Immature natural killer cell (primary cell): Measurements from ENCODE around the gene RCCD1. TPM values are rescaled to one million over a fixed set of nuclear protein-coding genes. Genes with fewer than 3 reads are reported as not detected.

Source experiments
- DNase-seq, 3 donors: peaks; one replicate each; pipeline ENCODE4 v3.0.0; 2022; ENCODE audit warnings: mixed read lengths in 1 of 3
- H3K27ac Mint-ChIP-seq, 6 donors: one replicate each; pipeline ENCODE4 v1.8.0; 2020; ENCODE audit warnings: mixed read lengths in 6 of 6, mild to moderate bottlenecking in 5 of 6, inconsistent platforms in 4 of 6, moderate library complexity in 3 of 6
- H3K27me3 Mint-ChIP-seq, 3 donors: one replicate each; pipeline ENCODE4 v1.8.0; 2020 to 2021; ENCODE audit warnings: low read depth in 3 of 3, mild to moderate bottlenecking in 3 of 3, mixed read lengths in 3 of 3, moderate library complexity in 3 of 3, inconsistent platforms in 1 of 3
- H3K36me3 Mint-ChIP-seq, 3 donors: one replicate each; pipeline ENCODE4 v1.8.0; 2020; ENCODE audit warnings: mixed read lengths in 3 of 3, inconsistent platforms in 2 of 3, mild to moderate bottlenecking in 2 of 3
- H3K4me1 Mint-ChIP-seq, 2 donors: one replicate each; pipeline ENCODE4 v1.8.0; 2020; ENCODE audit warnings: inconsistent platforms in 2 of 2, mild to moderate bottlenecking in 2 of 2, mixed read lengths in 2 of 2, moderate library complexity in 1 of 2
- H3K4me3 Mint-ChIP-seq, 5 donors: one replicate each; pipeline ENCODE4 v1.8.0; 2020; ENCODE audit warnings: mild to moderate bottlenecking in 5 of 5, mixed read lengths in 5 of 5, inconsistent platforms in 3 of 5, moderate library complexity in 3 of 5
- H3K9me3 Mint-ChIP-seq, 6 donors: one replicate each; pipeline ENCODE4 v1.8.0; 2020; ENCODE audit warnings: mild to moderate bottlenecking in 6 of 6, mixed read lengths in 6 of 6, inconsistent platforms in 4 of 6, moderate library complexity in 3 of 6
- polyA plus RNA-seq, 3 donors: library from polyadenylated mRNA; unstranded; fragments of 300-500 nt; fragmentation: Illumina TruSeq; gene quantifications; one replicate each; pipeline ENCODE4 v1.2.3, GENCODE V29; 2021

The RCCD1 gene
- polyA plus RNA-seq, 3 donors from 2014 or later, result 1.6 to 3.0 TPM; not detected in 1

DNA sequence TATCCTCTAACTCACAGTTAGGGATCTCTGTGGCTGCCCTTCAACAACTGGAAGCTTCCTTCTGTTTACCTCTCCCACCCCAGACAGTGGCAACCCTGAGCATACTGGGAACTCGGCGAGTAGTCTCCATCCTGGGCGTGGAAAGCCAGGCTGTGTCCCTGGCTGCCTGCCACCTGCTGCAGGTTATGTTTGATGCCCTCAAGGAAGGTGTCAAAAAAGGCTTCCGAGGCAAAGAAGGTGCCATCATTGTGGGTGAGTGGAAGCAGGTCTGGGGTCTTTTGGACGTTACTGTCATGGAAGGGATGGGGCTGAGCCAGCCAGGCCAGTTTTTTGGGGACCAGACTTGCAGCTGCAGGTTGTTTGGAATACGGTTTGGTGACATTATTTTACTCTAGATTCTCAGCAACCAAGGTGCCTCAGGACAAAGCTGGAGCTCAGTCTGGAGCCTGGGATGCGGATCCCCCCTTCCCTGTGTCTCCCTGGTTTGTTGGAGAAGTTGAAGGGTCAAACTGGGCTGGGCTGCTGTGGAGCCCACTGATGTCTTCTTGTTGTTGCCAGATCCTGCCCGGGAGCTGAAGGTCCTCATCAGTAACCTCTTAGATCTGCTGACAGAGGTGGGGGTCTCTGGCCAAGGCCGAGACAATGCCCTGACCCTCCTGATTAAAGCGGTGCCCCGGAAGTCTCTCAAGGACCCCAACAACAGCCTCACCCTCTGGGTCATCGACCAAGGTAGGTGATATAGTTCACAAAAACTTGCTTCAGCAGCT is 12.1 kb upstream of the RCCD1 start:
- Mint-ChIP-seq H3K27ac (no peak overlapping the region), H3K4me3 (no peak overlapping the region), H3K9me3 (no peaks in the 10 kb centered on the region), H3K4me1 (no peaks in the 10 kb centered on the region), H3K27me3 (no peaks in the 10 kb centered on the region), H3K36me3 (peaks cover 10 to 43% (median 12%) of the 10 kb centered on the region in 3 donors)
- no peak for DNase-seq

DNA sequence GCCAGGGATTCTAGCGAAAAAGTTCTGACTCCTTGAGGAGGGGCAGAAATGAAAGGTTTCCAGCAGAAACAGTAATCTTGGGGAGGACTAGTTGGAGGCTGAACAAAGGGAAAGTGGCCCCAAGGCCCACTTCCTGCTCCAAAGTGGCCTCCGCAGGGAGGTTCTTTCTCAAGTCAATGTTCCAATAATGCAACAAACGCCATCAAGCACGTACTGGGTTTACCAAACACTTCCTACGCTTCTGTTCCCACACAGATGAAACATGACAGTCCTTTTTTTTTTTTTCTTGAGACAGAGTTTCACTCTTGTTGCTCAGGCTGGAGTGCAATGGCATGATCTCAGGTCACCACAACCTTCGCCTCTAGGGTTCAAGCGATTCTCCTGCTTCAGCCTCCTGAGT is 9.6 kb upstream of the RCCD1 start:
- DNase-seq, result no peak
- Mint-ChIP-seq H3K27ac (no peak overlapping the region), H3K27me3 (no peaks in the 10 kb centered on the region), H3K4me1 (no peaks in the 10 kb centered on the region), H3K4me3 (no peak overlapping the region), H3K36me3 (peaks cover 10 to 33% (median 17%) of the 10 kb centered on the region in 3 donors), H3K9me3 (no peaks in the 10 kb centered on the region)

DNA sequence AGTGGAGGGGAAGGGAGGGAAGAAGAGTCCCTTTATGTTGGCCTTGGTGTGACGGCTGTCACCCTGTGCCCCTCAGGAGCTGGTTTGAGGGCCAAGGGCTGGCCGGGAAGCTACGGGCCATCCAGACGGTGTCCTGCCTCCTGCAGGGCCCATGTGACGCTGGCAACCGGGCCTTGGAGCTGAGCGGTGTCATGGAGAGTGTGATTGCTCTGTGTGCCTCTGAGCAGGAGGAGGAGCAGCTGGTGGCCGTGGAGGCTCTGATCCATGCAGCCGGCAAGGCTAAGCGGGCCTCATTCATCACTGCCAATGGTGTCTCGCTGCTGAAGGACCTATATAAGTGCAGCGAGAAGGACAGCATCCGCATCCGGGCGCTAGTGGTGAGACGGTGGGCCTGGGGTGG is 8.1 kb upstream of the RCCD1 start:
- Mint-ChIP-seq H3K4me1 (no peaks in the 10 kb centered on the region), H3K36me3 (peaks cover 5 to 22% (median 17%) of the 10 kb centered on the region in 3 donors), H3K27ac (no peak overlapping the region)

DNA sequence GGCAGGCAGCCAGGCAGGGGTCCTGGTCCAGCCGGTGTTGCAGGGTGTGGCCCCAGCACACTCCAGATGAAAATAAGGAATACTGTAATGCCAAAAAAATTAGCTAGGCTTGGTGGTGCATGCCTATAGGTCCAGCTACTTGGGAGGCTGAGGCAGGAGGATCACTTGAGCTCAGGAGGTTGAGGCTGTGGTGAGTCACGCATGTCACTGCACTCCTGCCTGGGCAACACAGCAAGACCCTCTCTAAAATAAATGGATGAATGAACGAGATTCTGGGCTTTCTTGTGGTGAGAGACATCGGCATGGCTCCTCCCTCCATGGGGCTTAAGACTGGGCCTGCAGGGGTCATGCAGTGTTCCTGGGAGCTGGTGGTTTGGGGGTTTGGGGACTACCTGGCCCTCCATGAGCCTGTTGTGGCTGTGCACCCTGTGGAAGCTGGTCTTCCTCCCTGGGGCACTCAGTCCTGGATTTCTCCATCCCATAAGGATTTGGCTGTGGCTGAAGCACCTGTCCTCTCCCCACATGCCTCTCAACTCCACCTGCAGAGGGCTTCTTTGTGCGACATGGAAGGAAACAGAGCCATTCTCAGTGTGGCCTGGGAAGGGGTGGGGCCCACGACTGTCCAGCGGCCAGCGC is 7.6 kb upstream of the RCCD1 start:
- peaks cover 5 to 24% (median 20%) of the 10 kb centered on the region in 3 donors for H3K36me3 Mint-ChIP-seq
- no peaks in the 10 kb centered on the region for H3K9me3 Mint-ChIP-seq
- H3K27ac Mint-ChIP-seq, result no peak overlapping the region
- H3K27me3 Mint-ChIP-seq, result peaks cover 0 to 4% (median 0%) of the 10 kb centered on the region in 3 donors
- H3K4me3 Mint-ChIP-seq, result no peak overlapping the region
- no peaks in the 10 kb centered on the region for H3K4me1 Mint-ChIP-seq
- DNase-seq, result no peak

More for the DNA sequence above, 8.1 kb upstream of the RCCD1 start:
- Mint-ChIP-seq H3K4me3 (no peak overlapping the region), H3K9me3 (no peaks in the 10 kb centered on the region), H3K27me3 (peaks cover 0 to 3% (median 0%) of the 10 kb centered on the region in 3 donors)
- DNase-seq, result no peak

DNA sequence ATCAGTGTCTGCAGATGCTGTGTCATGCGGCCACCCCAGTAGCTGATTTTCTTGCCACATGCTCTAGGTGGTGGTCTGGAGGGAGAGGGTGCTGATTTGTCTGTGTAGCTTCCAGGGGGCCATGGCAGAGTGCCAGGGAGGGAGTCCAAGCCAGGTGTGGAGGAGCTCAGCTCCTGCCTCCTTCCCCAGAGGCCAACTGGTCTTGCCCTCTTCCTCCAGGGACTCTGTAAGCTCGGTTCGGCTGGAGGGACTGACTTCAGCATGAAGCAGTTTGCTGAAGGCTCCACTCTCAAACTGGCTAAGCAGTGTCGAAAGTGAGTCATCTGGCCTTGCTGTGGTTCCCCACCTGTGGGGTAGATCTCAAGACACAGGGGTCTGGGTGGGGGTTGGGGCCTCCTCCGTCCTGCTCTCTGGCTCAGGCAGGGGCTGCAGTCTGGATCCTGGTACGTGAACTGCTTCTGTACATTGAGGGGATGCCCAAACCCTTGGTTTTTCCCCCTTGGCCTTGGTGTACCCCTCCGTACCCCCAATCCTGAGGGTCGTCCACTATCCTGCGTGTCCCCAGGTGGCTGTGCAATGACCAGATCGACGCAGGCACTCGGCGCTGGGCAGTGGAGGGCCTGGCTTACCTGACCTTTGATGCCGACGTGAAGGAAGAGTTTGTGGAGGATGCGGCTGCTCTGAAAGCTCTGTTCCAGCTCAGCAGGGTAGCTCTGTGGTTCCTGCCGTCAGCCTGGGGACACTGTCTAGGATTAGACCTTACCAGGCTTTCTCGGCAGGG is 6.9 kb upstream of the RCCD1 start:
- peaks cover 5 to 21% (median 21%) of the 10 kb centered on the region in 3 donors for H3K36me3 Mint-ChIP-seq
- peaks cover 0 to 4% (median 0%) of the 10 kb centered on the region in 3 donors for H3K27me3 Mint-ChIP-seq
- no peaks in the 10 kb centered on the region for H3K9me3 Mint-ChIP-seq
- H3K4me1 Mint-ChIP-seq, result no peaks in the 10 kb centered on the region
- H3K4me3 Mint-ChIP-seq, result no peak overlapping the region
- DNase-seq, result no peak
- H3K27ac Mint-ChIP-seq, result no peak overlapping the region

DNA sequence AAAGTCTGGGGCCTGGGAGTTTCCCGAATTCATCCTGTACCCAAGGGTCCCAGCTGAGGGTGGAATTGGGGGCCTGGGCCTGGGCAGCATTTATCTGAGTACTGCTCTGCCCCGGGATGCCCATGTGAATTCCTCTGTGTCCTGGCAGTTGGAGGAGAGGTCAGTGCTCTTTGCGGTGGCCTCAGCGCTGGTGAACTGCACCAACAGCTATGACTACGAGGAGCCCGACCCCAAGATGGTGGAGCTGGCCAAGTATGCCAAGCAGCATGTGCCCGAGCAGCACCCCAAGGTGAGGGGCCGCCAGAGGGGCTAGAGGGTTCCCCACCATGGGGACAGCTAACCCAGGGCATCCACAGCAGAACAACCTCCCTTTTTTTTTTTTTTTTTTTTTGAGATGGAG is 6.2 kb upstream of the RCCD1 start:
- Mint-ChIP-seq H3K36me3 (peaks cover 0 to 17% (median 14%) of the 10 kb centered on the region in 3 donors), H3K4me3 (no peak overlapping the region), H3K27ac (no peak overlapping the region), H3K4me1 (no peaks in the 10 kb centered on the region), H3K9me3 (no peaks in the 10 kb centered on the region), H3K27me3 (peaks cover 0 to 4% (median 1%) of the 10 kb centered on the region in 3 donors)
- no peak for DNase-seq

DNA sequence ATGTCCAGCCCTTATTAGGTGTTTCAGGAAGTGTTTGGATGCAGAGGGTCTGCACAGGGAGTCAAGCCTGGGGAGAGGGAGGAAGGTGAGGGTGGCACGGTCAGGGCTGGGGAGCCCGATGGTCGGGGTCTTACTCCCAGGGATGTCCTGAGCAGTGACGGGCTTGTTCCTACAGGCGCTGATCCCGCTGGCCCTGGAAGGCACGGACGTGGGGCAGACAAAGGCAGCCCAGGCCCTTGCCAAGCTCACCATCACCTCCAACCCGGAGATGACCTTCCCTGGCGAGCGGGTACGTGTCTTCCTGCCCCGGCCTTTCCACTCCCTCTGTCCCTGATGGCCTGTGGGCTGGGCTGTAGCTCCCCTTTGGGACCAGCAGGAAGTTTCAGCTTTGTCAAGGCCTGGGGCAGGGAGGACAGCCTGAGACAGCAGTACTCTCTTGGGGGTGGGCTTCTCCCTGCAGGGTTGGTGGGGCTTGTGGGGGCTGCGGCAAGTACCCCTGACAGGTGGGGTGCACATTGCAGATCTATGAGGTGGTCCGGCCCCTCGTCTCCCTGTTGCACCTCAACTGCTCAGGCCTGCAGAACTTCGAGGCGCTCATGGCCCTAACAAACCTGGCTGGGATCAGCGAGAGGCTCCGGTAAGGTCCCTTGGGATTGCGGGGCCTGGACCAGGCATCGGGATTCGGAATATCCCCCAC is 4.6 kb upstream of the RCCD1 start:
- H3K9me3 Mint-ChIP-seq, result no peaks in the 10 kb centered on the region
- peaks cover 0 to 4% (median 2%) of the 10 kb centered on the region in 3 donors for H3K27me3 Mint-ChIP-seq
- H3K4me3 Mint-ChIP-seq, result no peak overlapping the region
- DNase-seq, result no peak
- no peak overlapping the region for H3K27ac Mint-ChIP-seq
- peaks cover 0 to 11% (median 7%) of the 10 kb centered on the region in 3 donors for H3K36me3 Mint-ChIP-seq
- peaks cover 5 to 6% of the 10 kb centered on the region in 2 donors for H3K4me1 Mint-ChIP-seq

DNA sequence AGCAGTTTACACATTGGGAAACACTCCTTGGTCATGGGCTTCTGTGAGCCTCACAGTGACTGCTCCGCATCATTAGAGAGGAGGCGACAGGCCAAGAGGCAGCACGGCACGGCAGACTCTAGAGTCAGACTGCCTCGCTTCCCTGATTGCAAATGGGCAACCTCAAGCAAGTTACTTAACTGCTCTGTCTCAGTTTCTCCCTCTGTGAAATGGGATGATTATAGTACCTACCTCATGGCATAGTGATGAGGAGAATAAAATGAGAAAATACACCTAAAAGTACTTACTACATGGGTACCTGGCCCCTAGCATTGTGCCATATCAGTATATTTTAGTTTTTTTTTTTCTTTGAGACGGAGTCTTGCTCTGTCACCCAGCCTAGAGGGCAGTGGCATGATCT is 4.0 kb upstream of the RCCD1 start:
- Mint-ChIP-seq H3K36me3 (peaks cover 0 to 11% (median 6%) of the 10 kb centered on the region in 3 donors), H3K4me1 (peaks cover 6 to 9% of the 10 kb centered on the region in 2 donors), H3K4me3 (no peak overlapping the region), H3K27ac (no peak overlapping the region), H3K9me3 (no peaks in the 10 kb centered on the region), H3K27me3 (peaks cover 0 to 4% (median 2%) of the 10 kb centered on the region in 3 donors)
- DNase-seq, result no peak

DNA sequence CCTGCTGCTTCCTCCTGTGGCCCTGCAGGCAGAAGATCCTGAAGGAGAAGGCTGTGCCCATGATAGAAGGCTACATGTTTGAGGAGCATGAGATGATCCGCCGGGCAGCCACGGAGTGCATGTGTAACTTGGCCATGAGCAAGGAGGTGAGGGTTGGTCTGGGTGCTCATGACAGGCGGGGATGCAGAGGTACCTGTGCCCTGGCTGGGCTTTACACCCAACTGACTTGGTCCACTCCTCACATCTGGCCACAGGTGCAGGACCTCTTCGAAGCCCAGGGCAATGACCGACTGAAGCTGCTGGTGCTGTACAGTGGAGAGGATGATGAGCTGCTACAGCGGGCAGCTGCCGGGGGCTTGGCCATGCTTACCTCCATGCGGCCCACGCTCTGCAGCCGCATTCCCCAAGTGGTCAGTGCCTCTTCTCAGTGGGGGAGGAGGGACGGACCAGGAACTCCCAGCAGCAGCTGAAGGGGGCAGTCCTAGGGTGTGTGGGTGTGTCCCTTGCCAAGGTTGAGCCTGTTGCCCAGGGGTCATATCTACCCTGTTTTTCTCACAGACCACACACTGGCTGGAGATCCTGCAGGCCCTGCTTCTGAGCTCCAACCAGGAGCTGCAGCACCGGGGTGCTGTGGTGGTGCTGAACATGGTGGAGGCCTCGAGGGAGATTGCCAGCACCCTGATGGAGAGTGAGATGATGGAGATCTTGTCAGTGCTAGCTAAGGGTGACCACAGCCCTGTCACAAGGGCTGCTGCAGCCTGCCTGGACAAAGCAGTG is 1.6 kb upstream of the RCCD1 start:
- H3K27ac Mint-ChIP-seq, result peak overlapping the region in 2 of 6 donors; percentile 44 to 49
- DNase-seq, result no peak
- peaks cover 10 to 19% of the 10 kb centered on the region in 2 donors for H3K4me1 Mint-ChIP-seq
- peaks cover 0 to 4% (median 2%) of the 10 kb centered on the region in 3 donors for H3K27me3 Mint-ChIP-seq
- H3K36me3 Mint-ChIP-seq, result peaks cover 0 to 8% (median 3%) of the 10 kb centered on the region in 3 donors
- H3K9me3 Mint-ChIP-seq, result no peaks in the 10 kb centered on the region
- H3K4me3 Mint-ChIP-seq, result peak overlapping the region in 2 of 5 donors; percentile 1 to 65

DNA sequence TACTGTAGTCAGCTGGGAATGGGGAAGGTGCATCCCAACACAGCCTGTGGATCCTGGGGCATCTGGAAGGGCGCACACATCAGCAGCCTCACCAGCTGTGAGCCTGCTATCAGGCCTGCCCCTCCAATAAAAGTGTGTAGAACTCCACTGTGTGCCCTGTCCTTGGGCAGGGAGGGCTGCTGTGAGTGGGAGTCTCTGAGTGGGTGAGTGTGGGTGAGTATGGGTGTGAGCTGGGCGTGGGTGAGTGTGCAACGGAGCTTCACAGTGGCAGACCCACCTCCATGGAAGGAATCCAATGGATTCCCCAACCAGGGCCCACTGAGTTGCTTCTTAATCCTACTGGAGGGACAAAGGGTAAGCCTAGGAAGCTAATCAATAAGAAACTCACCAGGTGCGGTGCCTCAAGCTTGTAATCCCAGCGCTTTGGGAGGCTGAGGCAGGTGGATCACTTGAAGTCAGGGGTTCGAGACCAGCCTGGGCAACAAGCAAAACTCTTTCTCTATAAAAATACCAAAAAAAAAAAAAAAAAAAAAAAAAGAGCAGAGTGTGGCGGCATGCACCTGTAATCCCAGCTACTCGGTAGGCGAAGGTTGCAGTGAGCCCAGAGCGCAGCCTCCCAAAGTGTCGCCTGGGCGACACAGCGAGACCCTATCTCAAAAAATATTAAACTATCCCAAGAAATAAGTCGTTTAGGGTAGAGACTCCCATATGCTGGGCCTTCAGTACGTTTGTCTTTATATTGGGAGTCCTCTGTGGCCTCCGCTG is 555 bp upstream of the RCCD1 start:
- Mint-ChIP-seq H3K27ac (peak overlapping the region; percentile 82 to 94 (median 86)), H3K27me3 (peaks cover 0 to 4% (median 2%) of the 10 kb centered on the region in 3 donors), H3K4me1 (peaks cover 10 to 19% of the 10 kb centered on the region in 2 donors), H3K36me3 (peaks cover 0 to 4% (median 3%) of the 10 kb centered on the region in 3 donors), H3K4me3 (peak overlapping the region; percentile 79 to 90 (median 85)), H3K9me3 (no peaks in the 10 kb centered on the region)
- no peak for DNase-seq

DNA sequence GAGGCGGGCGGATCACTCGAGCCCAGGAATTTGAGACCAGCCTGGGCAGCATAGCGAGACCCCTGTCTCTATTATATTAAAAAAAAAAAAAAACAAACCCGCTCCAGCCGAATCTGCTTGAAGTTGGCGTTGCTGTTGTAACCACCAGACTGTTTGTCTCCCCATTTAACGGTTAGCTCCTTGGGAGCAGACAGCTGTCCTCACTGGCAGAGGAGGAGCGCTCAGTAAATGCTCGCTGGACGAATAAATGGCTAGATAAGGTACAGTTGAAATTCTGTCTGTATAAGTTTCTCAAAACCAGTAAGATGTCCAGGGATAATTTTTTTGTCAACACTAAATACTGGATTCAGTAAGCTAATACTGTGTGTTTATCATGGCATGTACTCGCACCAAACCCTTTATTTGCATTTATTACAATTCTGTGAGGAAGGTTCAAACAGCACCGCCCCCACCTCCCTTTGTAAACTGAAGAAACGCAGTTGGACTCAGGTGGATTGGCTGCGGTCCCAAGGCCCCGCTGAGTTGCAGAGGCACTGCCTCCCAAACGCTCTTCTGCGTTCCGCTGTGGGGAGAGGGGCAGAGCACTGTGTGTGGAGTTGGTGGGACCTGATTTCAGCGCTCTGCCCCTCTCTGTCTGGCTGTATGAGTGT is 1.1 kb downstream of the RCCD1 start:
- no peak for DNase-seq
- Mint-ChIP-seq H3K4me3 (peak overlapping the region; percentile 70 to 90 (median 85)), H3K36me3 (peaks cover under 1 to 8% (median 4%) of the 10 kb centered on the region in 3 donors), H3K27ac (peak overlapping the region in 4 of 6 donors; percentile 50 to 79 (median 70)), H3K4me1 (peaks cover 10 to 19% of the 10 kb centered on the region in 2 donors), H3K27me3 (peaks cover 0 to 4% (median 2%) of the 10 kb centered on the region in 3 donors), H3K9me3 (no peaks in the 10 kb centered on the region)
